Mucosa of gallbladder (tissue), 1 donor: ENCODE results near the gene E2F8. TPM values are rescaled to one million over a fixed set of nuclear protein-coding genes. Genes with fewer than 3 reads are reported as not detected.

Experiments used
- DNase-seq: peaks from one replicate; pipeline ENCODE4 v3.0.0-alpha.2; 2020; ENCODE audit warnings: low spot score
- total RNA-seq: library from RNA; stranded (reverse); gene quantifications from one replicate; pipeline ENCODE4 v1.2.1, GENCODE V29; 2021
- donor health status: DM: no; HTN: no; CAD: no.

E2F8 gene
- total RNA-seq, 1 donor from 2014 or later: 0.32 TPM

DNA sequence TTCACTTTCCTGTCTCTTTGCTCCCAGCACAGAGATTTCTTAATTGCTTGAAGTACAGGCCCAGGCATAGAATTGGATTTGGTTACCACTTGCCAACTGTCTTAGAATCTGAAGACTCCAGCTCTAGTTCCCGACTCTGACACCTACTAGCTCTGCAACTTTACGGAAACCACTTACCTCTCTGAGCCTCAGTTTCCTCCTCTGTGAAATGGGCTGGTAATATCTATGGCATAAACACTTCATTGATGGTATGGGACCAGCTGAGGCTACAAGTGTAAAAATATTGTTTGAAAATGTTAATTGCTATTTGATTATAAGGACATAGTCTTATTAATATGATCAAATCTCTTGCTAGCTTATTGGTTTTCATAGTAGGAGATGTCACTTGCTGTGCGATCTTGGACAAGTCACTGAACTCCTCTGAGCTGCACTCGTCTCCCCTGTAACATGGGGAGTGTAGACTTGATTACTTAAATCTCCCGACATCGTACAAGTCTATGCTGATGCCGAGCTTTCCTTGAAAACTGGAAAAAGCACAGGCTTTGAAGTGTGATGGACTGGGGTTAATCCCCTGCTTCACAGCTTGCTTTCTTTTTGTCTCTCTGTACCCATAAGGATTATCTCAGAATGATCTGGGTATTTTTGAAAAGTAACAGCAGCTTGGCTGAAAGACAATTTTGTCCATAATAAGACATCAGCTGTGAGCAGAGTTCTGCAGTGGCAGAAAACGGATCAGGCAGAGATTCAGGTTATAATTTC lies 11.8 kb upstream of the E2F8 start:
- DNase-seq: no peak

GRCh38 chr11:19251577-19251976 lies 10.8 kb upstream of the E2F8 start:
- no peak for DNase-seq

GRCh38 chr11:19246816-19247215 lies 6.1 kb upstream of the E2F8 start:
- no peak for DNase-seq

DNA sequence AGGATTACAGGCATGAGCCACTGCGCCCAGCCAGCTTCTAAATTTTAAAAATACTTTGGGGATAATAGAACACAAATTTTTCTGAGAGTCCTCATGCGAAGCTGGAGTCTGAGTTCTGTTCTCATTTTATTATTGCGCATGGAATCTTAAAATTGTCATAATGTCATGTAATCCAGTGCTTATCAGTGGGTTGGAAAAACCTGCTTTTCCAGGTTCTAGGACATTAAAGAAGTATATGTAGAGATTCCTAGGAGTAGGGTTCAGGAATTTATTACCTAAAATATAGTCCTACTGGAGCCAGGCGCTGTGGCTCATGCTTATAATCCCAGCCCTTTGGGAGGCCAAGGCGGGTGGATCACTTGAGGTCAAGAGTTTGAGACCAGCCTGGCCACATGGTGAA lies 4.6 kb upstream of the E2F8 start:
- DNase-seq: no peak

DNA sequence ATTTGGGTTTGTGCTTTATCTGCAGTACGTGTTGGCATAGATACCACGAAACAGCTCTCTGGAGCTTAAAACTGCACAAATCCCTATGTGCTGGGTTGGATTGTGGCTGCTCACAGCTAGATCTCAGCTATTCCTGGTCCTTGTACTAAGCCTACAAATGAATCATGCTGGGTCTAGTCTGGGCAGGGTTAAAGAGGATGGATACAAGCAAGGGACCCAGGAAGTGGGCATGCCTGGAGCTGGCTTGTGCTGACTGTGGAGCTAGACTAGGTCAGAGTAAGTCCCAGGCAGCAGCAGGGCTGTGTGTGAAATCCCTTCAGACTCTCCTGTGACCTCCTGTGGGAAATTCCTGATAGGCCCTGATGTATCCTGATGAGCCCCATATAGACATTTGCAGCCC lies 3.9 kb upstream of the E2F8 start:
- DNase-seq: no peak

- DNase-seq: no peak
These were observed 3.3 kb upstream of the E2F8 start for GRCh38 chr11:19244084-19244483.

- no peak for DNase-seq
These were observed 2.9 kb upstream of the E2F8 start for GRCh38 chr11:19243613-19244012.

DNA sequence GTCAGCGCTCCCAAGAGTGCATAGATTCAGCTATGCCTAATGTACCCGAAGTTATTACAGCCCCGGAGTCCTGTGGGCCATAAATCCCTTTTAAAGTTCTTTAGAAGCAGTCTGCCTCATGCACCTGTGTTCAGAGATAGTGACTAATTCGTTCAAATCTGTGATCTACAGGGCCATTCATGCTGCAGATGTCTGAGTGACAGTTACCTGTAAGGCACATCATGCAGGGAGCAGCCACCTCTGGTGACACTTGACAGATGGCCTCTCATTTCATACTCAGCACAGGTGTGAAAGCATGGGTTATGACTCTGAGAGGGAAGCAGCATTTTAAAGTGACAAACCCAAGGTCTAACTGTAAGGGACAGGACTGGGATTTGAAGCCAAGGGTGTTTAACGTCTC lies 2.4 kb upstream of the E2F8 start:
- no peak for DNase-seq

DNA sequence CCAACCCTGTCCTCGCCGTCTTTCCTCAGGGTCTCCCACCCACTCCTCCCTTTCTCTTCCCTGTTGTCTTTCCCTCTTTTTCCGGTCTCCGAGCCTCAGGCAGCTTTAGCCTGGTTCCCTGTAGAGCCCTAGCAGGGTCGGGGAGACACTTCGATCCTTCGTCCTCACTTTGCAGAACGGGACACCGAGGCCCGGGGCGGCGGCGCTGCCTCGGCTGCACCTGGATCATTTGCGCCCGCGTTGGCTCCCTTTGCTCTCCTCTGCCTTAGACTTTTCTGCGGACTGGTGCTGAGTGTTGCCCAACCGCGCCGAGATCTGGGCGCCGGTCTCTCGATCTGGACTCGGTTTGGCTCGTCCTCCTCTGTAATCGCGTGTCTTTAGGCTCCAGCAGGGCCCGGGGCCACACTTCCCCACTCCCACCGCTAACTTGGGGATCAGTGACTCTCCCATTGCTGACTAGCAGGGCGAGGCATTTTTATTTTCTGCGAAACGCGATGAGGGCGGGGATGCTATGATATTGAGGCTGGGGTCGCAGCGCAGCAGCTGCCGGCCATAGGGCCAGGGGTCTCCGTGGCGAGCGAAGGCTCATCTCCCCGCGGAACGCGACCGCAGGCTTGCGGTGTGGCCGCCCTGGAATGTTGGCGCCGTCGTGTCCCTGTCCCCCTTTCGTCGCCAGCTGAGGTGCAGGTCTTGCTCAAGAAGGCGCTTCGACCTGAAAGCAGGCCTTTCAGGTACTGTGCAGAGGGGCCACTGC lies 1.6 kb upstream of the E2F8 start:
- no peak for DNase-seq

DNA sequence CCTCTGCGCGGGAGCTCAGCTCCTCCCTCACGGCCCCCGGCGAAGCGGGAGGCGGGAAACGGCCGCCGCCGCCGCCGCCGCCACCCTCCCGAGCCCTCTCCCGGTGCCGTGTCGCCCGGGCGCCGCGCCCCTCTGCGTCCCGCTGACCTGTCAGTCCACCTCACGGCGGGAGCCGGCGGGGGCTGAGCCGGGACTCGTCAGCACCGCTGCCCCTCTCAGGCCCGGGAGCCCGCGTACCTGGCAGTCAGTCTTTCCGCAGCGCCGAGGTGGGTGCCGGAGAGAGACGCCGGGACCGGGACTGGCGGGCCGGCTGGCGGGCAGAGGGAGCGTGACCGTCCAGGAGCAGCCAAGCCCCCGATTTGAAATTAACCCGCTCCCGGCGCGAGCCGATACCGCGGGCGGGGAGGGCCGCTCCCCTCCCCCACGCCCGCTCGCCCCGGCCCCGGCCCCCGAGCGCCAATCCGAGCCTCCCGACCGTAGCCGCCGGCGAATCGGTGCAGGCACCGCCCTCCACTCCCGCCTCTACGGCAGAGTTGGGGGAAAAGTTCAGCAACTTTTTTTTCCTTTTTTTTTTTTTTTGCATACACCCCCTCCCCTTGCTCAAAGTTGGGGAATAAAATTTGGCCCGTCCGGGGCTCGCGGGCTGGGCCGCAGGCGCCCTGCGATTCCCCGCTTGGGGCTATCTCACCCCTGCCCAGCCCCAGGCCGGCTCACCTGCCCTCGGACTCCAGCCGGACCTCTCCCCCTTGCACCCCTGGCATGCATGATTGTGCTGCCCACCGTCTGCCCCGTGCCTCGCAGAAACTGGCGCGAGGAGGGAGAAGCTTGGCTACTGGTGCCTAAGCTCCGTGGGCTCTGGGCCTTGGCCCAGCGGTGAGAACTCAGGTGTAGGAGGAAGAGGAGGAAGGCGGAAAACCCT lies 774 bp upstream of the E2F8 start:
- no peak for DNase-seq

- no peak for DNase-seq
These were observed 1.7 kb downstream of the E2F8 start for GRCh38 chr11:19239039-19239438.

DNA sequence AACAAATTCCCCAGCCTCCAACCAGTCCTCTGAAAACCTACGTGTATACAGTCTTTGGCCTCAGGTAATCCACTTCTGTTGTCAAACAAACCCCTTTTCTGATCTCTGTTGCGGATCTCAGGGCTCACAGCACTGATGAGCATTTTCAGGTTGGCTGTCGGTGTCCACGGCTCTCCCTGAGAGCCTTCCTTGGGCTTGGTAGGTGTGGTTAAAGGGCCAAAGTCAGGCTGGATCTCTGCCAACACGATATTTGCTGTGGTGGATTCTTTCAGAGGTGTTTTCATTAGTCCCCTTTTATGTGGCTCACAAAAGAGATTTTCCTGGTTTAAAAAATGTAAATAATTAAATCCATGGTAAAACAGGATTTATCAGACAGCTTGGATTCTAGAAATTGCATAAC lies 2.9 kb downstream of the E2F8 start:
- peak; percentile 29 for DNase-seq

- DNase-seq: no peak
These were observed 3.4 kb downstream of the E2F8 start for GRCh38 chr11:19237381-19237780.

- DNase-seq: no peak
These were observed 6.4 kb downstream of the E2F8 start for GRCh38 chr11:19234231-19234817.

- no peak for DNase-seq
These were observed 7.7 kb downstream of the E2F8 start for GRCh38 chr11:19232910-19233503.

- DNase-seq: no peak
These were observed 11.1 kb downstream of the E2F8 start for GRCh38 chr11:19229671-19230070.

DNA sequence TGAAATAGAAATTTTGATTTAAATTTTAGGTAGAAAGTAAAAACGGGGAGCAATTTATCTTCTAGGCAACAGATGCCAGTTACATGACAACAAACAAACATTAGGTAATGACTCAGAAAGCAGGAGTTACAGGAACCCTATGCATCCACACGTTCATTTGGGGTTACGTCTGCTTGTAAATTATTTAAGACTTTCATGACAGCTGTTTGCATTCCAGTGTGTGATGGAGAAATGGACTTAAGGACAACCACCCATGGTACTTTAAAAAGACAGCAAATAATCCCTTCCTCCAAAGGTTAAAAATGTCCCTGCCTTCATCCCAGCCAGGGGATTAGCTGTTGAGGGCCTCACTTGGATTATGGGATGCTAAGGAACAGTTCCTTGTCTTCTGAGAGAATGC lies 11.8 kb downstream of the E2F8 start:
- no peak for DNase-seq

DNA sequence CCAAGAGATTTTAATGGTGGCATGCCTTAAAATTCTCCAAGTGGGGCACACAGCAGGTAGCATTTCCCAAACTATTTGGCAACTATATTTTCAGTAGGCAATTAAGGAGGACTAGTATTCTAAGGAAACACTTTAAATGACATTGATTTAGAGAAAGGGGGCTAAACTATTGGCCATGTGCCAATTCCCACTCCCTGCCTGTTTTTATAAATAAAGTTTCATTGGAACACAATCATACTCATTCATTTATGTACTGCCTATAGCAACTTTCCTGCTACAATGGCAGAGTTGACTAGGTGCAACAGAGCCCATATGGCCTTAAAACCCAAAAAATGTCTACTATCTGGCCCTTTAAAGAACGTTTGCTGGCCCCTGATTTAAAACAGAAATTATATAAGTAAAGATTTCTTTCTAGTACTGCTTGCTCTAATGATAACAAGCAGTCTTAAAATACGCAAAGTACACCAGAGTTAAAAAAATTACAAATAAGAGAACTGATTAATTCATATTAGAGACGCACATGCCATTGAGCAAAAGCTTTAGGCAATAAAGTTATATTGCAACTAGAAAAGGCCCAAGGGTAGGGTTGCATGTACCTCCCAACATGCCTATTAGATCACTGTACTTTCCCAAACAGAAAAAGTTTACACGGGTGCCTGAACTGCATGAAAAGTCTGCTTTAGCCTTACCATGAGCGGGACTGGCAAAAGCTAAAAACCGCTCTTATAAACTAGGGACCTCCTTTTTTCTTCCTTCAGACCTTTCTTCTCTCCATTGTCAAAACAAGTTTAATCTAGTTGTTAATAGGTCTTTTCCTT lies 14.2 kb downstream of the E2F8 start:
- no peak for DNase-seq

DNA sequence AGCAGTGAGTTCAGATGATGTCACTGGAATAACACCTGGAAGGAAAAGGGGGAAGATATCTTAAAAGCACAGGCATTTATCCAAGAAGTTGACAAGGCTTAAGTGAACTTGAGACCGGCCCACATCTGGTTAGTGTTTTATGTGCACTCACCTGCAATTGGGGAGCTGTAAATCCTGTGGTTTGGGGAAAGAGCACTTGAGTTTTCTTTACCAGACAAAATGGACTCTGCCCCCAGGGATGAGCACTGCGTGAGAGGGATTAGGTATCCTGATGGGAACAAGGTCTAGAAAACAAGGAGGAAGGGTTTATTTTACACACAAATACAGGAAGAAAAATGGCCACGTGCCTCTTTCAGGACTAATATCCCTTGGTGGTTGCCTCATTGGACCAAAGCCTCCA lies 15.2 kb downstream of the E2F8 start:
- DNase-seq: no peak

DNA sequence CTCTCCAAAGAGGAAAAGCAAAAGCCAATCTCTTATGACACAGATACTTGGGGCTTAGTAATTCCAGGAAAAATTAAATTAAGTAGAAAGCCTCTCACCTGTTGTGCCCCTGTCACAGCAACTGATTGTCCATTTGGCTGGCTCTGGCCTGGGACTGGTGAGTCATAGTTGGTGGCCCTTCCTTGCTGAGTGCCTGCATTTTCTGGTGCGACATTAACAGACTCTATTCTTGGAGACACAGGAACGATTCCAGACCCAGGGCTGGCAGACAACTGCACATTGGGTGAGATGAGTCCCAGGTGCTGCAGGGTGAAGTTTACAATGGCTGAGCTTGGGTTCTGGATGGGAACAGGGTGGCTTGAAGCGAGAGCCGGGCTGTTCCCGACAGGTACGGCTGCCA lies 15.6 kb downstream of the E2F8 start:
- DNase-seq: no peak
